Gastrocnemius medialis (tissue), 4 donors: Measurements from ENCODE around the gene TLR7.

Experiments used
- CTCF ChIP-seq, 5 experiments: fragments of 450-650 bp in 3 of 5; fragments of 200-600 bp in 2 of 5; sonication (generic) in 2 of 5; IDR thresholded peaks in 4 of 5; conservative IDR thresholded peaks in 1 of 5; 1 replicate in 4 of 5; 2 replicates in 1 of 5; pipeline ENCODE4 v1.5.1; 2016 to 2019; ENCODE audit warnings: antibody characterized with exemption in 5 of 5, mild to moderate bottlenecking in 3 of 5, moderate library complexity in 3 of 5
- POLR2A ChIP-seq, 2 donors: fragments of 450-650 bp; IDR thresholded peaks; one replicate each; pipeline ENCODE4 v1.6.1; 2017; ENCODE audit warnings: antibody characterized with exemption in 2 of 2, mild to moderate bottlenecking in 2 of 2, moderate library complexity in 2 of 2

- TF ChIP-seq CTCF (IDR thresholded peaks at IDR 0.05 in 4 of 5, conservative IDR thresholded peaks at IDR 0.05 in 1 of 5) (no peak), POLR2A (IDR thresholded peaks at IDR 0.05) (no peak)
Measured at GRCh38 chrX:12865359-12865758, 1.5 kb upstream of the TLR7 start.
